Measurements from ENCODE around the gene SPAG6.
A peak's percentile ranks its signal among the peaks of the same experiment; 100 is the strongest.

Gene SPAG6

GRCh38 chr10:22322641-22323160, 22.6 kb upstream of the SPAG6 start:
- Histone ChIP-seq H4K20me1 (ENCODE audit: low read depth, low read length) (peaks cover 16% of the 10 kb centered on the region), H3K9me2 (replicated peaks; ENCODE audit: insufficient read depth, low read length) (no peaks in the 10 kb centered on the region), H2AFZ (ENCODE audit: low read depth, low read length, severe bottlenecking) (peak overlapping the region; percentile 60), H3K79me2 (ENCODE audit: insufficient read depth, low read length) (0 out of 2 replicates have a peak, but pooled peaks cover 4% of the 10 kb centered on the region), H3K27me3 (ENCODE audit: low read length) (no peaks in the 10 kb centered on the region), H3K9ac (ENCODE audit: low read length) (peak overlapping the region; percentile 68), H3K27ac (ENCODE audit: low read depth, low read length) (no peak overlapping the region), H3K36me3 (ENCODE audit: low read length) (peaks cover 27% of the 10 kb centered on the region; the same call in 1 of the 2 replicates), H3K9me3 (ENCODE audit: insufficient read depth, low read length) (no peaks in the 10 kb centered on the region), H3K4me2 (ENCODE audit: low read depth, low read length, poor library complexity, severe bottlenecking) (peak overlapping the region; percentile 78), H3K4me3 (ENCODE audit: insufficient read depth, low read length, poor library complexity, severe bottlenecking) (peak overlapping the region; percentile 85), H3F3A (ENCODE audit: insufficient read depth) (peaks cover 32% of the 10 kb centered on the region)
- TF ChIP-seq EZH2phosphoT487 (conservative IDR thresholded peaks at IDR 0.05; ENCODE audit: low read length): no peak
- TF ChIP-seq, protein P1, sequence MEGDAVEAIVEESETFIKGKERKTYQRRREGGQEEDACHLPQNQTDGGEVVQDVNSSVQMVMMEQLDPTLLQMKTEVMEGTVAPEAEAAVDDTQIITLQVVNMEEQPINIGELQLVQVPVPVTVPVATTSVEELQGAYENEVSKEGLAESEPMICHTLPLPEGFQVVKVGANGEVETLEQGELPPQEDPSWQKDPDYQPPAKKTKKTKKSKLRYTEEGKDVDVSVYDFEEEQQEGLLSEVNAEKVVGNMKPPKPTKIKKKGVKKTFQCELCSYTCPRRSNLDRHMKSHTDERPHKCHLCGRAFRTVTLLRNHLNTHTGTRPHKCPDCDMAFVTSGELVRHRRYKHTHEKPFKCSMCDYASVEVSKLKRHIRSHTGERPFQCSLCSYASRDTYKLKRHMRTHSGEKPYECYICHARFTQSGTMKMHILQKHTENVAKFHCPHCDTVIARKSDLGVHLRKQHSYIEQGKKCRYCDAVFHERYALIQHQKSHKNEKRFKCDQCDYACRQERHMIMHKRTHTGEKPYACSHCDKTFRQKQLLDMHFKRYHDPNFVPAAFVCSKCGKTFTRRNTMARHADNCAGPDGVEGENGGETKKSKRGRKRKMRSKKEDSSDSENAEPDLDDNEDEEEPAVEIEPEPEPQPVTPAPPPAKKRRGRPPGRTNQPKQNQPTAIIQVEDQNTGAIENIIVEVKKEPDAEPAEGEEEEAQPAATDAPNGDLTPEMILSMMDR (IDR thresholded peaks at IDR 0.05; ENCODE audit: insufficient read depth, low read length, poor library complexity, severe bottlenecking): no peak

DNA sequence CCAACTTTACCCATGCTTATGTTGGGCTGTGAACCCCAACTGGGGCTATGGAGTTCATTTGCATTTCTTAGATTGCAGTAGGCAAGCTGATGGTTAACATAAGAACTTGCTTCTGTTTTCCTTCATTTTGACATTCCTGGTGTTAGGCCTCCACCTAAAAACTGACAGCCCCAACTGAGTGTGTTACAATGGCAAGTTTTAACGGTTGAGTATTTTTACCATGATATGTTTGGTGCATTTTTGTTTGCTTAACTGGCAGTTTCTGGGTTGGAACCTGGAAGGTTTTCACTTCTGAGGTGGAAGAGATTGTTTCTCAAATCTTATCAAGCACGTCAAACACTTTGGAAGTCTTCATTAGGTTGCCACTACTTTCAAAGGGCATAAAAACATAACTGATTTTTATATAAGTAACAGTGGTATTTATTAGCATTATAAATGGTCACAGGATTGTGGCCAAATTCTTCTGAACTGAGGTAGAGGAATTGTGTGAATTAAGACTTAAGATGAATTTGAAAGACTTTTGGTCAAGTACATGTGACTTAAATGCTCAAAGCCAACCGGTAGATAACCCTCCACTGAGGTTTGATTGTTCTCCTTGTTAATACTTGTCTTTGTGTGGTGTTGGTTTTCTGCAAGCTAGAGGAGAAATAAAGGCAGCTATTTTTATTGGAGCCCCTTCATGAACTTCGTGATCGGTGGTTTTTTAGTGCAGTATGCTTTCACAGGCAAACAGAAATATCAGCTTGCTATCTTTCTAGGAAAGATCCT, 21.6 kb upstream of the SPAG6 start:
- peaks cover 16% of the 10 kb centered on the region; the same call in 1 of the 2 replicates for H4K20me1 ChIP-seq (ENCODE audit: low read depth, low read length)
- peaks cover 22% of the 10 kb centered on the region; the same call in 1 of the 2 replicates for H3K36me3 ChIP-seq (ENCODE audit: low read length)
- H3K4me2 ChIP-seq (ENCODE audit: low read depth, low read length, poor library complexity, severe bottlenecking): peak overlapping the region; percentile 78
- H3K9me3 ChIP-seq (ENCODE audit: insufficient read depth, low read length): no peaks in the 10 kb centered on the region
- H2AFZ ChIP-seq (ENCODE audit: low read depth, low read length, severe bottlenecking): no peak overlapping the region
- TF ChIP-seq, protein P1 (IDR thresholded peaks at IDR 0.05; ENCODE audit: insufficient read depth, low read length, poor library complexity, severe bottlenecking): no peak
- TF ChIP-seq EZH2phosphoT487 (conservative IDR thresholded peaks at IDR 0.05; ENCODE audit: low read length): no peak
- H3K9ac ChIP-seq (ENCODE audit: low read length): no peak overlapping the region
- no peak overlapping the region for H3K4me3 ChIP-seq (ENCODE audit: insufficient read depth, low read length, poor library complexity, severe bottlenecking)
- no peaks in the 10 kb centered on the region for H3K9me2 ChIP-seq (replicated peaks; ENCODE audit: insufficient read depth, low read length)
- H3K79me2 ChIP-seq (ENCODE audit: insufficient read depth, low read length): 0 out of 2 replicates have a peak, but pooled peaks cover 4% of the 10 kb centered on the region
- H3F3A ChIP-seq (ENCODE audit: insufficient read depth): peaks cover 27% of the 10 kb centered on the region
- no peaks in the 10 kb centered on the region for H3K27me3 ChIP-seq (ENCODE audit: low read length)
- H3K27ac ChIP-seq (ENCODE audit: low read depth, low read length): no peak overlapping the region

DNA sequence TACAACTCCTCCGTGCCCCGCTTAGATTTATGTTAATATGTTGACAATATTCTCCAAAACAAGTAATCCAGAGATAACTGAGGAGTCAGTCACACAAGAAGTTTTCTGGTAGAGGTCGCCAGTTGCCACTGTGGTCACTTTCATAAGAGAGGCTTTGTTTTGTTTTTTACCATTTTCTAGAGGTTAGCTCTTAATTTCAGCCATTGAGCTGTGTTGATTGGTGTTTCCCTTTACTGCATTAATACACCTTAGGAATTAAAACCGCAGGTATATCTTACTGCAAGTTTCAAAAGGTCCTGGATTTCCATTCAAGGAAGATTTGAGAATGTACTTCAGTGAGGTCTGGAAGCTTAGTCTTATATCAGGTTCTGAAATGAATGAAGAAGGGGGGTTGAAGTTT, 20.9 kb upstream of the SPAG6 start:
- peaks cover 16% of the 10 kb centered on the region; the same call in 1 of the 2 replicates for H4K20me1 ChIP-seq (ENCODE audit: low read depth, low read length)
- H3K9me2 ChIP-seq (replicated peaks; ENCODE audit: insufficient read depth, low read length): no peaks in the 10 kb centered on the region
- peaks cover 20% of the 10 kb centered on the region for H3F3A ChIP-seq (ENCODE audit: insufficient read depth)
- H3K36me3 ChIP-seq (ENCODE audit: low read length): peaks cover 19% of the 10 kb centered on the region; the same call in 1 of the 2 replicates
- peak overlapping the region; percentile 73 for H3K4me2 ChIP-seq (ENCODE audit: low read depth, low read length, poor library complexity, severe bottlenecking)
- no peak overlapping the region for H2AFZ ChIP-seq (ENCODE audit: low read depth, low read length, severe bottlenecking)
- H3K27ac ChIP-seq (ENCODE audit: low read depth, low read length): no peak overlapping the region
- peak overlapping the region; percentile 39; the same call in 1 of the 2 replicates for H3K9ac ChIP-seq (ENCODE audit: low read length)
- 0 out of 2 replicates have a peak, but pooled peaks cover 4% of the 10 kb centered on the region for H3K79me2 ChIP-seq (ENCODE audit: insufficient read depth, low read length)
- no peaks in the 10 kb centered on the region for H3K27me3 ChIP-seq (ENCODE audit: low read length)
- H3K4me3 ChIP-seq (ENCODE audit: insufficient read depth, low read length, poor library complexity, severe bottlenecking): peak overlapping the region; percentile 70
- H3K9me3 ChIP-seq (ENCODE audit: insufficient read depth, low read length): no peaks in the 10 kb centered on the region
- no peak for TF ChIP-seq EZH2phosphoT487 (conservative IDR thresholded peaks at IDR 0.05; ENCODE audit: low read length)
- TF ChIP-seq, protein P1 (IDR thresholded peaks at IDR 0.05; ENCODE audit: insufficient read depth, low read length, poor library complexity, severe bottlenecking): no peak

All from SU-DHL-6 (cell line).